ENCODE data around the gene CNGB1. TPM values are rescaled to one million over a fixed set of nuclear protein-coding genes. Genes with fewer than 3 reads are reported as not detected.

CNGB1 gene
- total and polyA plus RNA-seq, 4 donors, result under 0.01 TPM; not detected in 2

DNA sequence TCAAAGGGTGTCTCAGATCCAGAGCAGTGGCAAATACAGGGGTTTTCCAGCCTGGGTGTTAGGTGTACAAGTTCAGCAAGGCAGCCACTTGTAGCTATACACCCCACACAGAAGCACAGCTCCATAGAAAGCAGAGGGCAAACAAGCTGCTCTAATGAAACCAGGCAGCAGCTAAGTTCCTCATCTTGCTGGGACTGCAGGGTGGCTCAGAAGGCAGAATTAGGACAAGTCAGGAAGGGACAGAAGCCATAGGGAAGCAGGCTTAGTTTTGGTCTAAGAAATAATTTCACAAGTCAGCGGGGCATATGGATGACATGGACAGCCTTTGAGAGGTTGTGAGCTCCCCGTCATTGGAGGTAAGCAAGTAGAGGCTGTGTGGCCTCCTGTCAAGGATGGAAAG is 23.7 kb downstream of the CNGB1 start:
- Histone ChIP-seq H3K27me3 (ENCODE audit: control insufficient read depth in 4 of 4, insufficient read depth in 4 of 4, low read length in 3 of 4) (no peaks in the 10 kb centered on the region), H3K9me3 (ENCODE audit: control insufficient read depth in 4 of 4, low read length in 3 of 4) (no peaks in the 10 kb centered on the region), H3K27ac (ENCODE audit: low read depth in 1 of 2, low read length in 2 of 2) (no peak overlapping the region), H3K4me3 (ENCODE audit: low read depth in 1 of 3, low read length in 3 of 3) (no peak overlapping the region), H3K4me1 (ENCODE audit: control insufficient read depth in 4 of 4, insufficient read depth in 4 of 4, low read length in 3 of 4) (no peaks in the 10 kb centered on the region), H3K9ac (ENCODE audit: low read depth in 1 of 2, low read length in 2 of 2) (no peak overlapping the region), H3K36me3 (ENCODE audit: control insufficient read depth in 4 of 4, insufficient read depth in 3 of 4, low read depth in 1 of 4, low read length in 3 of 4) (no peaks in the 10 kb centered on the region)
- 88% methylated on average over 2 of the region's 2 CpGs for WGBS
- TF ChIP-seq HNF4G (IDR thresholded peaks at IDR 0.05) (no peak), SP1 (IDR thresholded peaks at IDR 0.05) (no peak)
- TF ChIP-seq, protein P1, sequence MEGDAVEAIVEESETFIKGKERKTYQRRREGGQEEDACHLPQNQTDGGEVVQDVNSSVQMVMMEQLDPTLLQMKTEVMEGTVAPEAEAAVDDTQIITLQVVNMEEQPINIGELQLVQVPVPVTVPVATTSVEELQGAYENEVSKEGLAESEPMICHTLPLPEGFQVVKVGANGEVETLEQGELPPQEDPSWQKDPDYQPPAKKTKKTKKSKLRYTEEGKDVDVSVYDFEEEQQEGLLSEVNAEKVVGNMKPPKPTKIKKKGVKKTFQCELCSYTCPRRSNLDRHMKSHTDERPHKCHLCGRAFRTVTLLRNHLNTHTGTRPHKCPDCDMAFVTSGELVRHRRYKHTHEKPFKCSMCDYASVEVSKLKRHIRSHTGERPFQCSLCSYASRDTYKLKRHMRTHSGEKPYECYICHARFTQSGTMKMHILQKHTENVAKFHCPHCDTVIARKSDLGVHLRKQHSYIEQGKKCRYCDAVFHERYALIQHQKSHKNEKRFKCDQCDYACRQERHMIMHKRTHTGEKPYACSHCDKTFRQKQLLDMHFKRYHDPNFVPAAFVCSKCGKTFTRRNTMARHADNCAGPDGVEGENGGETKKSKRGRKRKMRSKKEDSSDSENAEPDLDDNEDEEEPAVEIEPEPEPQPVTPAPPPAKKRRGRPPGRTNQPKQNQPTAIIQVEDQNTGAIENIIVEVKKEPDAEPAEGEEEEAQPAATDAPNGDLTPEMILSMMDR (IDR thresholded peaks at IDR 0.05; ENCODE audit: low read depth, low read length, missing input control), result no peak
- DNase-seq (ENCODE audit: low spot score), result no peak

DNA sequence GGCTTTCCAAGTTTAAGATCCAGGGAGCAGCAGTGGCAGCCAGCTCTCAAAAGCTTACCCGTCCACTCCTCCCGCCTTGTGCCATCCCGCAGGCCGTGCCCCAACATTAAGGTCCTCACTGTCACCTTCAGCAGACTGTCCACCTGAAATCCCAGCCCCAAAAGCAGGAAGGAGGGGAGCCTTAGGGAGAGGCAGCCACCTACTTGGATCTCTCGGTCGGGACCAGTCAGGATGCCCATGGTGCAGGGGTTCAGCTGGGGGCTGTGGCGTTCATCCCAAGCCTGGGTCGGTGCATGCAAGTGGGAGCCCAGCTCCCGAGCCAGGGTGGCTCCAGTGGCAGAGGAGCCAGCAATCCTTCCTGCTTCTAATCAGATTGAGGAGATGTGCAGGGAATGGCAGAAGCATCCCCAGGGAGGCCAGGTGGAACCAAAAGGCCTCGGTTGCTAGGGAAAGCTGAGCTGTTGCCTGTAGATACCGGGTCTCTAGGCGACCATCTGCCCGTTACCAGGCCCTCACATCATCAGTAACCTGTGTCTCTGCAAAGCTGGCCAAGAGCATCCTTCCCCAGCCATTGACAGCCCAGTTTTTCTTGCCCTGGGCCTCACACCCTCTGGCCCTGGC is 24.6 kb downstream of the CNGB1 start:
- H3K4me3 ChIP-seq (ENCODE audit: low read depth in 1 of 3, low read length in 3 of 3), result no peak overlapping the region
- no peak for DNase-seq (ENCODE audit: low spot score)
- WGBS, result 94% methylated on average over 13 of the region's 13 CpGs
- TF ChIP-seq, protein P2, sequence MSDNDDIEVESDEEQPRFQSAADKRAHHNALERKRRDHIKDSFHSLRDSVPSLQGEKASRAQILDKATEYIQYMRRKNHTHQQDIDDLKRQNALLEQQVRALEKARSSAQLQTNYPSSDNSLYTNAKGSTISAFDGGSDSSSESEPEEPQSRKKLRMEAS (IDR thresholded peaks at IDR 0.05), result no peak
- TF ChIP-seq HNF4G (IDR thresholded peaks at IDR 0.05) (no peak), NR2F2 (IDR thresholded peaks at IDR 0.05) (no peak), RXRA (IDR thresholded peaks at IDR 0.05) (no peak), YY1 (IDR thresholded peaks at IDR 0.05) (no peak), TAF1 (conservative IDR thresholded peaks at IDR 0.05) (no peak), SP1 (IDR thresholded peaks at IDR 0.05) (no peak), GABPA (IDR thresholded peaks at IDR 0.05 in 1 of 2, conservative IDR thresholded peaks at IDR 0.05 in 1 of 2) (no peak), HNF4A (conservative IDR thresholded peaks at IDR 0.05) (no peak), FOXA2 (IDR thresholded peaks at IDR 0.05) (no peak), JUND (IDR thresholded peaks at IDR 0.05) (no peak)
- TF ChIP-seq, protein P3, sequence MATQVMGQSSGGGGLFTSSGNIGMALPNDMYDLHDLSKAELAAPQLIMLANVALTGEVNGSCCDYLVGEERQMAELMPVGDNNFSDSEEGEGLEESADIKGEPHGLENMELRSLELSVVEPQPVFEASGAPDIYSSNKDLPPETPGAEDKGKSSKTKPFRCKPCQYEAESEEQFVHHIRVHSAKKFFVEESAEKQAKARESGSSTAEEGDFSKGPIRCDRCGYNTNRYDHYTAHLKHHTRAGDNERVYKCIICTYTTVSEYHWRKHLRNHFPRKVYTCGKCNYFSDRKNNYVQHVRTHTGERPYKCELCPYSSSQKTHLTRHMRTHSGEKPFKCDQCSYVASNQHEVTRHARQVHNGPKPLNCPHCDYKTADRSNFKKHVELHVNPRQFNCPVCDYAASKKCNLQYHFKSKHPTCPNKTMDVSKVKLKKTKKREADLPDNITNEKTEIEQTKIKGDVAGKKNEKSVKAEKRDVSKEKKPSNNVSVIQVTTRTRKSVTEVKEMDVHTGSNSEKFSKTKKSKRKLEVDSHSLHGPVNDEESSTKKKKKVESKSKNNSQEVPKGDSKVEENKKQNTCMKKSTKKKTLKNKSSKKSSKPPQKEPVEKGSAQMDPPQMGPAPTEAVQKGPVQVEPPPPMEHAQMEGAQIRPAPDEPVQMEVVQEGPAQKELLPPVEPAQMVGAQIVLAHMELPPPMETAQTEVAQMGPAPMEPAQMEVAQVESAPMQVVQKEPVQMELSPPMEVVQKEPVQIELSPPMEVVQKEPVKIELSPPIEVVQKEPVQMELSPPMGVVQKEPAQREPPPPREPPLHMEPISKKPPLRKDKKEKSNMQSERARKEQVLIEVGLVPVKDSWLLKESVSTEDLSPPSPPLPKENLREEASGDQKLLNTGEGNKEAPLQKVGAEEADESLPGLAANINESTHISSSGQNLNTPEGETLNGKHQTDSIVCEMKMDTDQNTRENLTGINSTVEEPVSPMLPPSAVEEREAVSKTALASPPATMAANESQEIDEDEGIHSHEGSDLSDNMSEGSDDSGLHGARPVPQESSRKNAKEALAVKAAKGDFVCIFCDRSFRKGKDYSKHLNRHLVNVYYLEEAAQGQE (IDR thresholded peaks at IDR 0.05), result no peak
- TF ChIP-seq, protein P4, sequence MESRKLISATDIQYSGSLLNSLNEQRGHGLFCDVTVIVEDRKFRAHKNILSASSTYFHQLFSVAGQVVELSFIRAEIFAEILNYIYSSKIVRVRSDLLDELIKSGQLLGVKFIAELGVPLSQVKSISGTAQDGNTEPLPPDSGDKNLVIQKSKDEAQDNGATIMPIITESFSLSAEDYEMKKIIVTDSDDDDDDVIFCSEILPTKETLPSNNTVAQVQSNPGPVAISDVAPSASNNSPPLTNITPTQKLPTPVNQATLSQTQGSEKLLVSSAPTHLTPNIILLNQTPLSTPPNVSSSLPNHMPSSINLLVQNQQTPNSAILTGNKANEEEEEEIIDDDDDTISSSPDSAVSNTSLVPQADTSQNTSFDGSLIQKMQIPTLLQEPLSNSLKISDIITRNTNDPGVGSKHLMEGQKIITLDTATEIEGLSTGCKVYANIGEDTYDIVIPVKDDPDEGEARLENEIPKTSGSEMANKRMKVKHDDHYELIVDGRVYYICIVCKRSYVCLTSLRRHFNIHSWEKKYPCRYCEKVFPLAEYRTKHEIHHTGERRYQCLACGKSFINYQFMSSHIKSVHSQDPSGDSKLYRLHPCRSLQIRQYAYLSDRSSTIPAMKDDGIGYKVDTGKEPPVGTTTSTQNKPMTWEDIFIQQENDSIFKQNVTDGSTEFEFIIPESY (IDR thresholded peaks at IDR 0.05), result no peak
- TF ChIP-seq, protein P5, sequence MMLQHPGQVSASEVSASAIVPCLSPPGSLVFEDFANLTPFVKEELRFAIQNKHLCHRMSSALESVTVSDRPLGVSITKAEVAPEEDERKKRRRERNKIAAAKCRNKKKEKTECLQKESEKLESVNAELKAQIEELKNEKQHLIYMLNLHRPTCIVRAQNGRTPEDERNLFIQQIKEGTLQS (IDR thresholded peaks at IDR 0.05), result no peak
- TF ChIP-seq, protein P1 (IDR thresholded peaks at IDR 0.05; ENCODE audit: low read depth, low read length, missing input control), result no peak
- no peak overlapping the region for H3K27ac ChIP-seq (ENCODE audit: low read depth in 1 of 2, low read length in 2 of 2)
- H3K27me3 ChIP-seq (ENCODE audit: control insufficient read depth in 4 of 4, insufficient read depth in 4 of 4, low read length in 3 of 4), result no peaks in the 10 kb centered on the region
- H3K9me3 ChIP-seq (ENCODE audit: control insufficient read depth in 4 of 4, low read length in 3 of 4), result no peaks in the 10 kb centered on the region
- H3K4me1 ChIP-seq (ENCODE audit: control insufficient read depth in 4 of 4, insufficient read depth in 4 of 4, low read length in 3 of 4), result peaks cover 0 to 2% (median 0%) of the 10 kb centered on the region in 4 donors
- H3K36me3 ChIP-seq (ENCODE audit: control insufficient read depth in 4 of 4, insufficient read depth in 3 of 4, low read depth in 1 of 4, low read length in 3 of 4), result no peaks in the 10 kb centered on the region
- no peak overlapping the region for H3K9ac ChIP-seq (ENCODE audit: low read depth in 1 of 2, low read length in 2 of 2)

All from liver (tissue), 9 donors.